Body of pancreas (tissue), 4 donors: ENCODE data around the gene KLF15.

Experiments used
- CTCF ChIP-seq, 7 experiments: fragments of 450-650 bp in 4 of 7; fragments of 200-600 bp in 3 of 7; sonication (generic) in 3 of 7; IDR thresholded peaks; one replicate each; pipeline ENCODE4 v1.5.1; 2016 to 2019; ENCODE audit warnings: antibody characterized with exemption in 7 of 7
- POLR2A ChIP-seq, 3 donors: fragments of 450-650 bp; IDR thresholded peaks; one replicate each; pipeline ENCODE4 v1.6.1; 2016; ENCODE audit warnings: antibody characterized with exemption in 3 of 3, mild to moderate bottlenecking in 2 of 3

DNA sequence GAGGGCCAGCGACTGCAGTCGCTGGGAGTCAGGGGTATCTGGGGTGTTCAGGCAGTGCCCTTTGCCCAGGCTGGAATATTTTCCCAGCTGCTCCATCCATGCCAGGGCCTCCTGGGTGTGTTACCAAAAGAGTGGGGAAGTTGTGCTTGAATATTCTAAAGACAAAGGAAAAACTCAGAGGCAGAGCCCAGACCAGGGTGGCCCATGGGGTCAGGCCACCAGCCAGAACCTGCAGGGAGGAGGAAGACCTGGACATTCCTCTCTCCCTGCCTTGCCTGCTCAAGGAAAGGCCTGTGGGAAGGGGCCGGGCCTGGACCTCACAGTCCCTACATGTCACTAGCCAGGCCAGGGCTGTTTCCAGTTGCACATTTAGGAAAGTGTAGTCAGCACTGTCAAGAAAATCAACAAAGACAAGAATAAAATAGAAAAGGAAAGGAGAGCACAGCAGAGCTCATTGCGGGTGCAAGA, 16.0 kb upstream of the KLF15 start:
- TF ChIP-seq POLR2A (IDR thresholded peaks at IDR 0.05) (no peak), CTCF (IDR thresholded peaks at IDR 0.05) (no peak)
